HG03039 (cell line): ENCODE measurements around the gene PGBD2.
"Not testable (repeated sequence)": the region's sequence is repeated elsewhere in the genome, so short reads cannot be mapped to it uniquely, and the experiment has no call there.

ENCODE experiments used
- ATAC-seq: cut with Tn5 transposase; IDR thresholded peaks from one replicate; pipeline ENCODE4 v1.9.1; 2021; ENCODE audit warnings: mild to moderate bottlenecking, moderate library complexity; ENCODE audit not compliant: unreplicated experiment

PGBD2 gene

GRCh38 chr1:248906009-248906752 lies at the start of gene PGBD2:
PGBD2 (plus strand) TSS chr1:248906235; CDS start chr1:248913863, 7,628 bp downstream.
- peak; percentile 93 for ATAC-seq

- no peak for ATAC-seq
Measured at GRCh38 chr1:248857201-248857600, 48.8 kb upstream of the PGBD2 start.

- ATAC-seq, result no peak
Measured at GRCh38 chr1:248857749-248858095, 48.3 kb upstream of the PGBD2 start.

- peak; percentile 26 for ATAC-seq
Measured at GRCh38 chr1:248858096-248858890, 47.7 kb upstream of the PGBD2 start.

GRCh38 chr1:248858891-248859889 lies 46.8 kb upstream of the PGBD2 start, which contains the start of gene ZNF692:
ZNF692 (minus strand) TSS chr1:248859085; CDS start chr1:248858309, 776 bp downstream.
- ATAC-seq, result peak; percentile 79

- ATAC-seq, result no peak
Measured at GRCh38 chr1:248860007-248860406, 46.0 kb upstream of the PGBD2 start.

GRCh38 chr1:248861616-248862015 lies 44.4 kb upstream of the PGBD2 start:
- no peak for ATAC-seq

GRCh38 chr1:248862695-248862997 lies 43.4 kb upstream of the PGBD2 start:
- peak; percentile 3 for ATAC-seq

- peak; percentile 65 for ATAC-seq
Measured at GRCh38 chr1:248862998-248863881, 42.8 kb upstream of the PGBD2 start.

- ATAC-seq, result no peak
Measured at GRCh38 chr1:248871837-248872401, 34.1 kb upstream of the PGBD2 start.

GRCh38 chr1:248872752-248873408 lies 33.2 kb upstream of the PGBD2 start:
- ATAC-seq, result peak; percentile 34

- peak; percentile 80 for ATAC-seq
Measured at GRCh38 chr1:248873409-248873992, 32.5 kb upstream of the PGBD2 start.

- peak; percentile 55 for ATAC-seq
Measured at GRCh38 chr1:248873993-248874533, 32.0 kb upstream of the PGBD2 start.

- ATAC-seq, result no peak
Measured at GRCh38 chr1:248881261-248881660, 24.8 kb upstream of the PGBD2 start.

- ATAC-seq, result not testable (repeated sequence)
Measured at GRCh38 chr1:248882427-248882826, 23.6 kb upstream of the PGBD2 start.

- ATAC-seq, result no peak
Measured at GRCh38 chr1:248884632-248885295, 21.3 kb upstream of the PGBD2 start.

- no peak for ATAC-seq
Measured at GRCh38 chr1:248885646-248886045, 20.4 kb upstream of the PGBD2 start.
